ENCODE results near the gene APBA2.

DNA sequence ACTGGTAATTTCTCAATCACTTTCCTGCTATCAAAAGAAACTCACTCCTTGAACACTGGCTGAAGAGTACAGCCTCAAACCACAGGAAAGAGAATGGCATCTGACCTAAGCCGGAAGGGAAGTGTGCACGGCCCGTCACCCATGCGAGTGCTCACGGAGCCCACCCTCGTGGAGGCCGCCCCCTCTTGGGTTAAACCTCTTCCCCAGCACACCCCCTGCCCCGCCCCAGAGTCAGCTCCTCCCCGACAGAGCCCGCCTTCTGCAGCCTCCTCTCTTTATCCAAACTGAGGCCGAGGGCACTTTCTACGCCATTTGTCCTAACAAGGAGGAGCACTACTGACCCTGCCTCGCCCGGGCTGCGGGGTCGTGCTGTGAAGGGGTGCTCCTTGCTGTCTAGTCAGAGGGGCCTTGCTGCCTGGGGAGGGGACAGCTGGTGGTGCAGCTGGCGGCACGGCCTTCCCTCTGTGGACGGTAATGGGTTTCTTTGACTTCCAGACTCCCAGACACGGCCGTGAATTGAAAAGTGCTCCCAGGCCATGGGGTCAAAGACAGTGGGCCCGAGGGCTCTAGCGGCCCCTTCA is 246.2 kb downstream of the APBA2 start:
- TF ChIP-seq, protein P1, sequence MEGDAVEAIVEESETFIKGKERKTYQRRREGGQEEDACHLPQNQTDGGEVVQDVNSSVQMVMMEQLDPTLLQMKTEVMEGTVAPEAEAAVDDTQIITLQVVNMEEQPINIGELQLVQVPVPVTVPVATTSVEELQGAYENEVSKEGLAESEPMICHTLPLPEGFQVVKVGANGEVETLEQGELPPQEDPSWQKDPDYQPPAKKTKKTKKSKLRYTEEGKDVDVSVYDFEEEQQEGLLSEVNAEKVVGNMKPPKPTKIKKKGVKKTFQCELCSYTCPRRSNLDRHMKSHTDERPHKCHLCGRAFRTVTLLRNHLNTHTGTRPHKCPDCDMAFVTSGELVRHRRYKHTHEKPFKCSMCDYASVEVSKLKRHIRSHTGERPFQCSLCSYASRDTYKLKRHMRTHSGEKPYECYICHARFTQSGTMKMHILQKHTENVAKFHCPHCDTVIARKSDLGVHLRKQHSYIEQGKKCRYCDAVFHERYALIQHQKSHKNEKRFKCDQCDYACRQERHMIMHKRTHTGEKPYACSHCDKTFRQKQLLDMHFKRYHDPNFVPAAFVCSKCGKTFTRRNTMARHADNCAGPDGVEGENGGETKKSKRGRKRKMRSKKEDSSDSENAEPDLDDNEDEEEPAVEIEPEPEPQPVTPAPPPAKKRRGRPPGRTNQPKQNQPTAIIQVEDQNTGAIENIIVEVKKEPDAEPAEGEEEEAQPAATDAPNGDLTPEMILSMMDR (IDR thresholded peaks at IDR 0.05) = no peak
- TF ChIP-seq, protein P2, sequence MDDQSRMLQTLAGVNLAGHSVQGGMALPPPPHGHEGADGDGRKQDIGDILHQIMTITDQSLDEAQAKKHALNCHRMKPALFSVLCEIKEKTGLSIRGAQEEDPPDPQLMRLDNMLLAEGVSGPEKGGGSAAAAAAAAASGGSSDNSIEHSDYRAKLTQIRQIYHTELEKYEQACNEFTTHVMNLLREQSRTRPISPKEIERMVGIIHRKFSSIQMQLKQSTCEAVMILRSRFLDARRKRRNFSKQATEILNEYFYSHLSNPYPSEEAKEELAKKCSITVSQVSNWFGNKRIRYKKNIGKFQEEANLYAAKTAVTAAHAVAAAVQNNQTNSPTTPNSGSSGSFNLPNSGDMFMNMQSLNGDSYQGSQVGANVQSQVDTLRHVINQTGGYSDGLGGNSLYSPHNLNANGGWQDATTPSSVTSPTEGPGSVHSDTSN (IDR thresholded peaks at IDR 0.05) = no peak
- TF ChIP-seq POLR2A (IDR thresholded peaks at IDR 0.05; ENCODE audit: low read length) (no peak), RAD21 (conservative IDR thresholded peaks at IDR 0.05 in 1 of 2, IDR thresholded peaks at IDR 0.05 in 1 of 2) (no peak)
